UCSD-AML1 (cell line): Measurements from ENCODE around the gene NMRAL1.

ENCODE experiments used
- DNase-seq: peaks from one replicate; lab custom pipeline; 2025; ENCODE audit not compliant: unreplicated experiment; lab: John Stamatoyannopoulos, UW

Gene NMRAL1

DNA sequence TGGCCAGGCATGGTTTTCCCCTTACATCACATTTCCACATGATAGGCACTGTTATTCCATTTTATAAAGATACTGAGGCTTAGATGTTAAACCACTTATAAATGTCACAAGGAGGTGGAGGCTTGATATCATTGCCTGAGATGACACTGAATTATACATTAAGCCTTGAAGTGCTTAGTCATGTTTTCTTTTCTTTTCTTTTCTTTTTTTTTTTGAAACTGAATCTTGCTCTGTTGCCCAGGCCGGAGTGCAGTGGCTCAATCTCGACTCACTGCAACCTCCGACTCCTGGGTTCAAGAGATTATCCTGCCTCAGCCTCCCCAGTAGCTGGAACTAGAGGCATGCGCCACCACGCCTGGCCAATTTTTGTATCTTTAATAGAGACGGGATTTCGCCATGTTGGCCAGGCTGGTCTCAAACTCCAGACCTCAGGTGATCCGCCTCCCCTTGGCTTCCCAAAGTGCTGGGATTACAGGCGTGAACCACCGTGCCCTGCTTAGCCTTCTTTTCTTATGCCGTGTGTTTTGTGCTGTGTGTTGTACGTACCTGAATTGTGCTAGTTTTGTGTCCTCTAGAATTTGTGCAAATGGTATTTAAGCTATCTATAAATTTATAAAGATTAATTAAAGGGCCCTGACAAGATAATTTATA lies 47.6 kb downstream of the NMRAL1 start:
- no peak for DNase-seq

DNA sequence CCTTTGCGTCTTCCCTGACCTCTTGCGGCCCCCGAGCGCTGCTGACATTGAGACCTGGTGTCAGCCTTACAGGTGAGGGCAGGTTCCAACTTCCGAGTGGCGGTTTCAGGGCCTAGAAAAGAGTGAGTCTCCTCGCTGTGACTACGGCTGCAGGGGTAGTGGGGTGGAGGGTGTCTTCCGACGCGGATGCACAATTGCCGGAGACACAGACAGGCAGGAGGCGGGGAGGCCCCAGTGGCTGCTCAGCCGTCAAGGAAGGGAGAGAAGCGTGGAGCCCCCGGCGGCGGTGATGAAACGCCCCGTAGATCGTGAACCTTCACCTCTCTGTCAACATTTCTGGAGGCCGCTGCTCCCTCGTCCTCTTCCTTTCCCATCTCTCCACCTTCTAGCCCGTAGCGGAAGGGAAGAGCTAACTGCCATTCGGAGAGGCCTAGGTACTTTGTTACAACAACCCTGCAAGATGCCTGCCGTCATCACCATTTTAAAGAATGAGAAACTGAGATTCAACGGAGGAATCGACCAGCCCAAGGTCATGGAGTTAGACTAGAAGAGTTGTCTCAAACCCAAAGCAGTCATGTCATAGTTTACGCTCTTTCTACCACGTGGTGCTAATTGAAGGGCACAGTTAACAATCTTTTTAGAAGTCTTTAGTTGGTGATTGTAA lies 48.3 kb downstream of the NMRAL1 start:
- no peak for DNase-seq

DNA sequence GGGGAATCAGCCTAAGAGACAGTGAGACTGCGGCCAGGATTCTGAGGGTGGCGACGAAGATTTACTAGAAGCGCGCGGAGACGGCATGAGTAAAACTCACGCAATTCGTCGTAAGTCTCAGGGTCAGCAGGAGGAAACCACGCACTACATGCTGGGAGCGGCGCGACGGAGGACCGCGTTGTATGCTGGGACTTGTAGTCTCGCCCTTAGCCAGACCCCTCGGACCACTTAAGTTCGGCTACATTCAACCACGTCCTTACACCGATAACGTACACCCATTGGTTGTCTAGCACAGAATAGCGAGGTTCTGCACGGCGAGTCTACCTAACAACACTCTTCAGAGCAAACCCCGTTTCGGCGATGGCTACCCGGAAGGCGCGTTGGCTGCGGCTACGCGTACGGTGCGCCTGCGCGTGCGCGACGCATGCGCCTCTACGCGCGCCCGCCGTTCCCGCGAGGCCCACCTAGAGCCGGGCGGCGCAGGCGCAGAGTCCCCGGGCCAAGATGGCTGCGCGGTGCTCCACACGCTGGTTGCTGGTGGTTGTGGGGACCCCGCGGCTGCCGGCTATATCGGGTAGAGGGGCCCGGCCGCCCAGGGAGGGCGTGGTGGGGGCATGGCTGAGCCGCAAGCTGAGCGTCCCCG lies 48.9 kb downstream of the NMRAL1 start, which contains the start of gene DNAJA3:
DNAJA3 (plus strand) TSS at position 491 of the 643 bp plus-strand sequence; CDS start at position 505, 14 bp downstream.
- DNase-seq = peak; percentile 96

DNA sequence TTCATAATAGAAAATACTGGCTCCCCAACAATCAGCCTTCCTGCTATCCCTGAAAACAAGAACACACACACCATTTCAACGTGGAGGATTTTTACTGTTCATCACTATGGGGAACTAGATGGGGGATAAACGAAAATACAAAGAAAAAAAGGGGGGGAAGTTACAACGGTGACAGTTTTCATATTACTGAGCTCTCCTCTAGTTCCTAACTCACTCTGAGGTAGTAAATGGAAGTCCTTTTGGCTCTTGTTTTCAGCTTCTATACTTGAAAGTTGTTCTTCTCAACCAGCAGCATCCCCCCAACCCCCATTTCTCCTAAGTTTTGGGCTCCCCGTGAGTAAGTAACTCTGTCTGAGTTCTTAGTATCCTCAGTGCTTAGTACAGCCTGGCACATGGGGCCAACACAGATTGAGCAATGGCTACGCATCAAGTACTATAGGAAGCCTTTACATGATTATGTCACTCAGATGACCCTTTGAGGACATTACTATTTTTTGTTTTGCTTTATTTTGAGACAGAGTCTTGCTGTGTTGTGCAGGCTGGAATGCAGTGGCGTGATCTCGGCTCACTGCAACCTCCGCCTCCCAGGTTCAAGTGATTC lies 53.8 kb downstream of the NMRAL1 start:
- no peak for DNase-seq

DNA sequence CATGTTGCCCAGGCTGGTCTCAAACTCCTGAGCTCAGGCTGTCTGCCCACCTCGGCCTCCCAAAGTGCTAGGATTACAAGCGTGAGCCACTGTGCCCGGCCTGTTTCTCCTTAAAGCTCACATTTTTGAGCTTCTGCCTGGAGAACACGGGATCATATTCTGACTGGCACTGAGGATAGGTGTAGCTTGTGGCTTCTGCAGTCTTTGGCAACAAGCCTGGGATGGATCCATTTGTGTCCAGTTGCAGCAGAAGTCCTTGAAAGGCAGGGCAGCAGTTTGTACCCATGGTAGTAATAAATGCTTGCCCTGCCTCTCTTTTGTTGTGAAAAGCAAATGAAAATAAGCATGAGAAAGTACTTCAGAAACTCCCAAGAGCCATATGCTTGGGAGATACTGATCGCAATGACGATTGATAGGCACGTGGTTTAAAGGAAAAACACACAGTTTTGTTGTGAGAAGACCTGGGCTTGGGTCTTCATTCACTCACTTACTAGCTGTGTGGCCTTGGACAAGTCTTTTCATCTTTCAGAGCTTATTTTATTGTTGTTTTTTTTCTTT lies 54.9 kb downstream of the NMRAL1 start:
- no peak for DNase-seq

DNA sequence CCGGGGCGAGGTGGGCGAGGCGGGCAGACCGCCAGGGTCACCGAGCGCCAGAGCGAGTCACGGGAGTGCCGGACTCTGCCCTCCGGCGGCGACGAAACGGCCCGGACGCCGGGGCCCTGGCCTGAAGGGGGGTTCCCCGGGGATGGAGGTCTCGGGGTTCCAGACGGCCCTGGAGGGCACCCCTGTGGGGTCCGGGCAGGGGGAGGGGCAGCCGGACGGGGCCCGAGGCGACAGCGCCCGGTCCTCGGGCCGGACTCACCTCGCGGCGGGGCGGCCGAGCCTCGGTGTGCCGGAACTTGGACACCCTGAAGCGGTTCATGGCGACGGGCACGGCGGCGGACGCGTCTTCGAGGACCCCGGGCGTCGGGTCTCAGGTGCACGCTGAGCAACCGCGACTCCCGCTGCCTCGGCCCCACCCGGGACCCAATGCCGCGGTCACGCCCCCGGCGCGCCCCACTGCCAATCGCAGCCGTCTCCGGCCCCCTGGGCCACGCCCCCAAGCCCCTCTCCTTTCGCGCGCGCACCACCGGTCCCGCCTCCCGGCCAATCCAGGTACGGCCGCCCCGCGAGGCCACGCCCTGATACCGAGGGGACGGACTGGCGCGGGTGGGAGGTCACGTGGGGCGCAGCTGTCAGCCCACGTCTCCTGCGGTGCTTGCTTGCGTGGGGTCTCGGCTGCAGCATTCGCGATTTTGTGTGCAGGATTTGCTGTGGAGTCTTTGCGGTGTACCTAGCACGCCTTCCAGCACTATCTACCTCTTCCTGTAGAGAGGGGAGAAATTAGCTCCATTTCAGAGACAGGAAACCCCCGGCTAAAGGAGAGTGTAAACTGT lies 58.0 kb downstream of the NMRAL1 start, which contains the start of gene CORO7:
CORO7 (minus strand) TSS at position 397 of the 833 bp plus-strand sequence; CDS start at position 319, 78 bp downstream.
- DNase-seq = peak; percentile 98

DNA sequence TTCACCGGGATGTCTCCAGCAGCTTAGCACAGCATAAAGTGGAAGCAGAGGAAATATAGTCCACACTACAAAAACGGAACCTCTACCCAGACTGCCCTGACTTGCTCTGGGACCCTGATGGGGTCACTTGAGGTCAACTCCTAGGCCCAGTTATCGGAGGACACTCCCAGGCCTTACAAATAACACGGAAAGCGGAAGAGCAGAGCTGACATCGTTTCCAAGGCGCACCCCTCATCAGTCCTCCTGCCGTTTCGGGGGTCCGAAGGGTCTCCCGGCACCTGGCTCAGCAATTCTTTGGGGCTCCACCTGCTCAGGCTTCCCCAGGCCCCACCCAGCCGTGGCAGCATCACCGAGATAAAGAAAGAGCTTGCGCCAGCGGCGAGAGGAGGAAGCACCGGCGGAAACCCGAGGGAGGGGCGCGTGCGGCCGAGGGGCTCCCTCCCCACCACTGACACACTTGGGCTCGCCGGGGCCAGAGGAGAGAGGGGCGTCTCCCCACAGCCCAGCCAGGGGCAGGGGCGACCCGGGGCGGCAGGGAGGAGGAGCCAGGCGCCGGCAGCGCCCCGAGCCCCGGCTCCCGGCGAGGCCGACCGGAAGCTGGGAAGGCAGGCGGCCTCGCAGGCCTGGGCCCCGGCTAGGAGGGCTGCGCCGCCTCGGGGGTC lies 58.8 kb downstream of the NMRAL1 start:
- DNase-seq = peak; percentile 85

DNA sequence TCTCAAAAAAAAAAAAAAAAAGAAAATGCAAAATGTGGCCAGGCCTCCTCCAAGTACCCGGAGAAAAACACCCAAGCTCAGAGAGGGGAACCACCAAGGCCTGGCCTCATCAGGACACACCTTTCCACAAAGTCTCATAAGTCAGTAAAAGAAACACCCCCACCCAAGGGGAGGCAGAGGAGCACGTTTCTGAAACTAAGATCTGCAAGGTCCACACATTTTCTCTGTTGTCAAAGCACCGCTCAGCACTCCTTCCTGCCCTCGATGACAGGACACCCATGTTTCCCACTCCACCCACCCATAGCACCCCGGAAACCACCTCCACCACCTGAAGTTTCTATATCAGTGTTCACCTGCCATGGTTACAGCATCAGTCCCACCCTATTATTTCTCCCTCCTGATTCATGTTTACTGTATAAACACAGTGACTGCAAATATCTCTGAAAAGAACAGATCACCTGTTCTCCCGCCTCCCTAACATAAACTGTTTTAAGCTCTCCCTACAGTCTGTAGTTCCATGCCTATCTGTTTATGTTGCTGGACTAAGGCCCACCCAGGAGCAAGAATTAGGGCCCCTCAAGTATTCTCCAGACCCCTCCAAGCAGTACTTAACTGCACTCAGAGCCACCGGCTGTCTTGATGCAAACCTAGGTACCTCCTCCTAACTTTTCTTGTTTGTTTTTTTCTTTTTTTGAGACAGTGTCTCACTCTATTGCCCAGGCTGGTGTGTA lies 60.1 kb downstream of the NMRAL1 start:
- DNase-seq = no peak

DNA sequence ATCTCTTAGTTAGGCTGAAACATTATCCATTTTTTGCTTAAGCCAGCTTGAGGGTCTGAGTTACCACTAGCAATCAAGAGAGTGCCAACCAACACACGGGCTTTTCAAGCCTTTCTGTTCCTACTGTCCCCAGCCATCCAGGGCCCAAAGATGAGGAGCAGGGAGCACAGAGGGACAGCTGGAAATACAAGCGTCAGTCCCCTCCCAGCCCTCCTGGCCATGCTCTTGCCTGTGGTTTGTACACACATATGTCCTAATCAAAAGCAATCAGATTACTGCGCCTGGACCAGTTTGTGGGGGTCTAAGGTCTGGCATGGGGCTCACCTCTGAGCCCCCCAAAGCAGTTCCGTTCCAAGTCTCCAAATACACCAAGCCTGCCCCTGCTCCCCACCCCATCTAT lies 61.6 kb downstream of the NMRAL1 start:
- DNase-seq = no peak

DNA sequence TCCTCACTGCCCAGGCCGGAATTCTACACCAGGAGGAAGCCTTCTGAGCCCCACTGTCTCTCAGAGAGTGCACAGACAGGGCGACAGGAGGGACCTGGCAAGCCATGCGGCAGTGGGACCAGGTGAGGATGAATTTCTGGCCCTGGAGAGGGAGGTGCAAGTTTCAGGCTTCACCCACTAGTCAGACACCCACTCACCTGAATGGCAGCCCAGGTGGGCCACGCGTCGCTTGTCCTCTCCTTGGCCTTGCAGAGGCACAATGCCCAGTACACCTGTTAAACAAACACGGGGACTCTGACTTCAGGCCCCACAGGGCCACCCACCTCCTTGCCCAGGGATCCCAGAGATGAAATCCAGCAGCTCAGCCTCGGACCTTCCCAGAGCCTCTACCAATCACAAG lies 62.3 kb downstream of the NMRAL1 start:
- no peak for DNase-seq
